GM19035 (cell line): ENCODE data around the gene ANKRD40CL.
A peak's percentile ranks its signal among the peaks of the same experiment; 100 is the strongest.

Experiments
- ATAC-seq: cut with Tn5 transposase; IDR thresholded peaks from one replicate; pipeline ENCODE4 v1.9.1; 2021; ENCODE audit not compliant: unreplicated experiment

Gene ANKRD40CL

DNA sequence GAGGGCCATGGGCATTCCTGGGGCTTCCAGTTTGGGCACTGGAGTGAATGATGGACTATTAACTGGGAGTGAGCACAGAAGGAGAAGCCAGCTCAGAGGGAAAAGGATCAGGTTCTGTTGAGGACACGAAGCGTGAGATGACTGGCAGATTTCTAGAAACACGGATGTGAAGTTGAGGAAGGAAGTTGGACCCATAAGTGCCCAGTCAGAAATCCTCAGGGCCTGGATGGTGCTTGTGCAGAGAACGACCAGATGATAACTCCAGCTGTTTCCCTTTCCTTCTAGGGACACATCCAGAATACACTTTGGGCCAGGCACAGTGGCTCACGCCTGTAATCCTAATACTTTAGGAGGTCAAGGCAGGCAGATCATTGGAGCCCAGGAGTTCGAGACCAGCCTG, 23.3 kb upstream of the ANKRD40CL start:
- ATAC-seq: no peak

DNA sequence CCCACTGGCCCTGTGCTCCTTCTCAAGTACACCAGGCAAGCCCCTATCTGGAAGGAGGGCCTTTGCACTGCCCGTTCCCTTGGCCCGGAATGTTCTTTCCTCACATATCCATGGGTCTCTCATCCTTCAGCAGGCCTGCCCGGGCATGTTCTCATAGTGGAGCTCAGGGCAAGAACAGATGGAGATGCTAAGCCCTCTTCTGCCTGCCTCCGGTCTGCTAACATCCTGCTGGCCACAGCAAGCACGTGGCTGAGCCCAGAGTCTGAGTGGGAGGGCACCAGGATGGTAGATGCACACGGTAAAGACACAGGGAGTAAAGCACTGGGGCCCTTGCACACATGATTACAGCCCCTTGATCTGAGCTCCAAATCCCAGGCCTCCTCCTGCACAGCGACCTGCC, 19.8 kb upstream of the ANKRD40CL start:
- no peak for ATAC-seq

DNA sequence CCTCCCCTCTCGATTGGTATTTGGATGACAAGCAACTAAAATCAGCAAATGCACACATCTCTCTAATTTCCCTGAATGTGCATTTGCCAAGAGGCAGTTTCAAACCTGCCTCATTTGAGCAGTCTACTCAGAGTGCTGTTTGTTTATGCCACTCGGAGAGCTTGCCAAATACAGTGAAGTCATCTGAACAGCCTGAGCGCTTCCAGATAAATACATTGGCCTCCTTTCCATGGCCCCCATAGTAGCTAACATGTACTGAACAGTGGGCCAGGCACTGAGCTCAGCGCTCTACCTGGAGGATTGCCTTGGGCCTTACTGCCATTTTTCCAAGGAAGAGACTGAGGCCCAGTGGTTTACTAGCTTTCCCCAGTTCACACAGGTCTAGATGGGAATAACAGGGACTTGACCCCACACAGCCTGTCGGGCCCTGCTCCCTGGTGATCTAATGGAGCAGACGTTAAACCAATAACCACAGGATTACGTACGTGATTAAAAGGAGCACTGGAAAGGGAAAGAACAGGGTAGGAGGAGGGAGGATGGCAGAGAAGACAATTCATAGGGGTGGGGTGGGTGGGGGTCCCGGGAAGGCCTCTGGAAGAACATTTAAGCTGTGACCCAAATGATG, 18.7 kb upstream of the ANKRD40CL start:
- no peak for ATAC-seq

DNA sequence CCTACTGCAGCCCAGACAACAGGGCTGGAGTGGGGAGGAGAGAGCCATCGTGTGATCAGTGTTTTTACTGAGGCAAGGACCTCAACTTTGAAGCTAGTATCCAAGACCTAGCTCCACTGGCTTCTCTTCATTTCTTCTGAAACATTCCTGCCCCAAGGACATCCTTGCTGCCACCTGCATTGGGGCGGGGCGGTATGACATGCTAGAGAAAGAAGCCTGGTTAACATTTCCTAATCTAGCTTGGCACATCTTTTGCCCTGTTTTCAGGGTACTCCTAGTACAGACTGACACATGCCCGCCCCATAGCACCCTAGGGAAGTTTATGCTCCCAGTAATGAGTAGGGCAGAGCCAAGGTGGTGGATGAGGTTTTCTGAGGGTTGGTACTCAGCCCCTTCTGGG, 17.8 kb upstream of the ANKRD40CL start:
- no peak for ATAC-seq

DNA sequence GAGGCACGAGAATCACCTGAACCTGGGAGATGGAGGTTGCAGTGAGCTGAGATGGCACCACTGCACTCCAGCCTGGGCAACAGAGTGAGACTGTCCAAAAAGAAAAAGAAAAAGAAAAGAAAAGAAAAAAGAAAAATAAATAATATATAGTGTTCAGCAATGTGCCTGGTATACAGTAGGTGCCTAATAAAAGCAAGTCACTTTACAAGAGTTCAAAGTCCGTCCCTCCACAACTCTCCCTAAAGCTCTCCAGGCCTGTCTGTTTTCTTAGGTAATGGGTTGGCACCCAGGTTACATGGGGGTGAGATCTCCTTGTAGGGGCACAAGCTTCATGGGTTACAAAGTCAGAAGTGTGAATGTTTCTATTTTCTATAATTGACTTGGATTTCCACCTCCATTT, 16.6 kb upstream of the ANKRD40CL start:
- ATAC-seq: no peak

DNA sequence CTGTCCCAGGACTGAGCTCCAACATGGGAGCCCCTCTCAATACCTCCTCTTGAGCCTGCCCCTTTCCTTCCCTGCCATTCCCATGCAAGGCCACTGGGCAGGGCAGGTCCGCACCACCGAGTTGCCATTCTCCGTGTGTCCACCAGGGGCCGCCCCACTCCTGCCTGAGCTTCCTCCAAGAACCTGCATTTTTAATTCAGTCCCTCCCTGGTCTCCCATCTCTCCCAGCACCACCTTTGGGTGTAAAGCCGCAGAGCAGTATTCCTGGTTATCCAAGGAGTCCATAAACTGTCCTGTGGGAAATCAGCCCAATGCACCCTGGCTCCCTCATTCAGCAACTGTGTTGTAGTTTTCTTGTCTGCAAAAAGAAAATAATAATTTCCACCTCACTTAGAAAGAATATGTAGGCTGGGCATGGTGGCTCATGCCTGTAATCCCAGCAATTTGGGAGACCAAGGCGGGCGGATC, 15.9 kb upstream of the ANKRD40CL start:
- no peak for ATAC-seq

DNA sequence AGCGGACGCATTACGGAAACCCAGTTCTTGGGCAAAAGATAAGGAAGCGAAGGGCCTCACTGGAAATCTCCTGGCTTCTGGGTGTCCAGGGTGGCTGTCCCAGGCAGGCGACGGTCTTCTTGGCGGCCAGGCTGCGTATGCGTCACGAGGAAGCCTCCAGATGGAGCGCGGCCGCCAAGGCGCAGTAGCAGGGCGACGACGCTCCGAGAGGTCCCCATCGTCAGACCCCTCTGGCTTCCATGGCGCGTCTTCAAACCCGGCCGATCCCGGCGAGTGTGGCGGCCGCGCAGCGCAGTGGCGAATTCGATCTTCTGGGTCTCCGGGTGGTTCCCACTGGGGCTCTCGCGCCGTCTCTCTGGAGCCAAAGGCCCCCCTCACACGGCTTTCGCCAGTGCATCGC, 13.8 kb upstream of the ANKRD40CL start:
- no peak for ATAC-seq

DNA sequence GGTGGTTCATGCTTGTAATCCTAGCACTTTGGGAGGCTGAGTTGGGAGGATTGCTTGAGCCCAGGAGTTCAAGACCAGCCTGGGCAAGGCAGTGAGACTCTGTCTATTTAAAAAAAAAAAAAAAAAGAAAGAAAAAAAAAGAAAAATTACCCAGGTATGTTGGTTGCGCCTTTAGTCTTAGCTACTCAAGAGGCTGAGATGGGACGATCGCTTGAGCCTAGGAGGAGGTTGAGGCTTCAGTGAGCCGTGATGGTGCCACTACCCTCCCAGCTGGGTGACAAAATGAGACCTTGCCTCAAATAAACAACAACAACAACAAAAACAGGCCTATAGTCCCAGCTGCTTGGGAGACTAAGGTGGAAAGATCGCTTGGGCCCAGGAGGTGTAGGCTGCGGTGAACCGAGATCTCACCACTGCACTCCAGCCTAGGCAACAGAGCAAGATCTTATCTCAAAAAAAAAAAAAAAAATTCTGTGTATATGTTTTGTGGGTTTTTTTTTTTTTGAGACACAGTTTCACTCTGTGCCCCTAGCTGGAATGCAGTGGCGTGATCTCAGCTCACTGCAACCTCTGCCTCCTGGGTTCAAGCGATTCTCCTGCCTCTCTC, 12.5 kb upstream of the ANKRD40CL start:
- no peak for ATAC-seq

DNA sequence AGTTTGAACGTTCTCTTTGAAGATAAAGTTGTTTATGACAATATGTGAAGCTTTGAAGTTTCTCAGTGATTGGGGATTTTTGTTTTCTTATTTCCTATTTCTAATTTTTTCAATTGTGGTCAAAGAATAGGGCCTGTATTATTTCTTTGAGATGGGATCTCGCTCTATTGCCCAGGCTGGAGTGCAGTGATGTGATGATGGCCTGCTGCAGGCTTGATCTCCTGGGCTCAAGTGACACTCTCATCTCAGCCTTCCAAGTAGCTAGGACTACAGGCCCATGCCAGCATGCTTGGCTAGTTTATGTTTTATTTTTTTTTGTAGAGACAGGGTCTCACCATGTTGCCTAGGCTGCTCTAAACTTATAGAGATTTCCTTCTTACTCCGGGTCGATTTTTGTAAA, 11.7 kb upstream of the ANKRD40CL start:
- ATAC-seq: no peak

DNA sequence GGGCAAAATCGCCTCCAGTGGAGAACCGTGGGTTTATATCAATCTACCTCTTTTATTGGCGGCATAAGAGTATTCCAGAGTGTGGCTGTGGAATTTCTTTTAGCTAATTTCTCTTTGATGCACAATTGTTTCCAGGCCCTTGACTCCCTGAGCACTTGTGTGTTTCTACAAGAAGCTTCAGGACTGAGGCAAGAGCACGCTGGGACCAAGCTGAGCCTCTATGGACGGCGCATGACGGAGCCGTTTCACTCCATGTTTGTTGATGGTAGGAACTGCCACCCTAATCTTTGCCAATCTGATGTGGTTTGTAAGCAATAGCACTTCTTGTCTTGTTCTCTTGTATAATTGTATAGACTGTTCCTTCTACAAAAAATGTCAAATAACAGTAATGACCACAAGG, 11.2 kb upstream of the ANKRD40CL start:
- ATAC-seq: no peak

DNA sequence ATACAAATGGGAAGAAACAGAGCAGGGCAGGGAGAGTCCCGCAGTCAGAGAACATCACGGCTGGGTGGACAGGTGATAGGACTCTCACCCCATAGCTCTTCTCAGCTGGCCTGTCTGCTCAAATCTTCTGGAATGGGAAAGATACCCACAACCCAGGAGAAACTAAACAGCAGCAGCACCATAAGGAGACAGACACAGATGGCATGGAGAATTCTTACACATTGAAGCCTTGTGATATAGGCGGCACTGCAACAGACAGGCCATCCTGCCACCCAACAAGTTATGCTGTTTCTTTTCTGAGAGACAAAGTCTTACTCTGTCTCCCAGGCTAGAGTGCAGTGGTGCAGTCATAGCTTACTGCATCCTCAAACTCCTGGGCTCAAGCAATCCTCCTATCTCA, 8.6 kb upstream of the ANKRD40CL start:
- ATAC-seq: no peak

DNA sequence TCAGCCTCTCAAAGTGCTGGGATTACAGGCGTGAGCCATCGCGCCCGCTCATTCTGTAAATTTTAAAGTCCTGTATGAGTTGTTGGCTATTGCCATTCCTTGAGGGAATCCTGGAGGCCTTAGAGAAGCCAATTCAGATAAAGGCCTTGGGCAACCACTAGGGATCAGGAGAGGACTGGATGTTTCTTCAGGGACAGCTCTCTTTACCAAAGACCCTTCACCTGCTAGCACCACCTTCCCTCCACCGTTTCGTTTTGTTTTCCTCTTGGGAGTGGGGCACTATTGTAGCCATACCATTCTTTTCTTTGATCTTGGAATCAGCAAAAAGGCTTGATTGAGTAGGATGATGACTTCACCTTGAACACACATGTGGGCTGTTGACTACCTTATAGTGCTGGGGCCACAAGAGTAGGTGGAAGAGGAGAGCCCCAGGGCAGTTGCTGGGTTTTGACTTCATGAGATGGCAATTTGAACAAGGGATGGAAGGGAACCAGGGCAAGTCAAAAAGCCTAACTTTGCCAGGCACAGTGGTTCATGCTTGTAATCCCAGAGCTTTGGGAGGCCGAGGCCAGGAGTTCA, 7.0 kb upstream of the ANKRD40CL start:
- no peak for ATAC-seq

DNA sequence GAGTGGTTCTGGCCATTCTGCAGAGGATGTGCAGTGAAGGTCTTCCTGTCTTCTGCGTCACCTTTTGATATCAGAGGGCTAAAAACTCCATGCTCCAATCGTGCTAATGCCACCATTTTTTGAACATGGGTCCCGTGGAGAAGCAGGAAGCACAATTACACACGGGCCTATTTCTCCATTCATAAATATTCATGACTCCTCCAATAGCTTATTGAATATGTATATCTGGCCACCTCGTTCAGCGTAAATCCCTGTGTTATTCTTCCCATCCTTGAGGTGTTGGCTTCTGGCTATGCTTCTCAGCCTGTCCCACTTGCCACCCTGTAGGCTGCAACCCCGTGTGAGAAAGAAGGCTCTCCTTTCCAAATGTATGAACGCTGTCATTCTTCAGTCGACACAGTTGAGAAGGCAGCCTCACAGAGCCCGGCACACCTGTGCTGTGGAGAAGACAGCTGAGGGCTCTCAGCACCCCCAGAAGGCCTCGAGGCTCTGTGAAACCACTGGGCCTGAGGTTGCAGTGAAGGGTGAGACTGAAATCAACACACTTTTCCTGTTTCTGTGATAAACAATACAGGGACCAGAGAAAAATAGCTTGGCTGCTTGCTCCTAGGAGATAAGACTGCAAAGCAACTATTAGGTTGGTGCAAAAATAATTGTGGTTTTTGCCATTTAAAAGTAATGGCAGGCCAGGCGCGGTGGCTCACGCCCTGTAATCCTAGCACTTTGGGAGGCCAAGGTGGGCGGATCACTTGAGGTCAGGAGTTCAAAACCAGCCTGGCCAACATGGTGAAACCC, 4.9 kb upstream of the ANKRD40CL start:
- no peak for ATAC-seq

DNA sequence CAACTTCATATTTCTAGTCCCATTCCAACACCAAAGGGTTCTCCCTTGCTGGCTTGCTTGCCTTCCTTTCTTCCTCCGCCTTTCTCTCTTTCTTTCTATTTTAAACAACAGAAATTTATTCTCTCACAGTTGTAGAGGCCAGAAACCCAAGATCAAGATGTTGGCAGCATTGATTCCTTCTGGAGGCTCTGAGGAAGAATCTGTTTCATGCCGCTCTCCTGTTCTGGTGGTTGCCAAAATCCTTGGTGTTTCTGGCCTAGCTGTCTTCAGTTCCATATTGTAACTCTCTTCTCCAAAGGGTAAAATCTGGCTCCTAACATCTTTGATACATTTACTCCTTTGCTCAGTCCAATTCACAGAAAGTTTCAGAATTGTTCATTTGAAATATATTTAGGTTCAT, 3.0 kb upstream of the ANKRD40CL start:
- ATAC-seq: no peak

DNA sequence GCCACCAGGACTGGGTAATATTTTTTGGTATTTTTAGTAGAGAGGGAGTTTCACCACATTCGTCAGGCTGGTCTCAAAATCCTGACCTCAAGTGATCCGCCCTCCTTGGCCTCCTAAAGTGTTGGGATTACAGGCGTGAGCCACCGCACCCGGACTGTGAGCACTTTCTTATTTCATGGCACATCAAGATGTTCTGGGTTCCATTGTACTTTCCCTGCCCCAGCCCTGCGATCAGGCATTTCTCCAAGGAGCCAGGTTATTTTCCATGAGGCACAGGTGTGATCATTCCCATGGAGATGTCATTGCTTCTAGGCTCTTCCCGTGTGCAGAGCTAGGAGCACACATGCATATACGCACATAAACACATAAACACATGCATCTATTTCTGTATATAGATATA, 2.6 kb upstream of the ANKRD40CL start:
- ATAC-seq: no peak

DNA sequence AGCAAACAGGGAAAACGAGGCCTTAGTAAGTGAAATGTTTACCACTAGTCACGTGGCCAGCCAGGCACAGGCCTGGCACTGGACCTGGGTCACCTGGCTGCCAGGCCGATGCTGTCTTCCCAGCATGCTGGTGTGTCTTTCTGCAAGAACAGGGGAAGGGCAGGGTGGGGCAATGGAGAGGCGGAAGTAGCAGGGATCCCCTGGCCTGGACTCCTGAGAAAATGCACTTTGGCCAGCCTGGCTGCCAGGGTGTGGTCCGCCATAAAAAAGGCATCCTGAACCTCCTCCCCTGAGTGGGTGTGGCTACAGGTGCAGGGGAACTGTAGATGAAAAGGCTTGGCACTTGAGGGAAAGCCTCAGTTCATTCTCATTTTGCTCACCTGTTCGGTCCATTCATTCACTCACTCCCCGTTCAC, 1.0 kb upstream of the ANKRD40CL start:
- no peak for ATAC-seq

DNA sequence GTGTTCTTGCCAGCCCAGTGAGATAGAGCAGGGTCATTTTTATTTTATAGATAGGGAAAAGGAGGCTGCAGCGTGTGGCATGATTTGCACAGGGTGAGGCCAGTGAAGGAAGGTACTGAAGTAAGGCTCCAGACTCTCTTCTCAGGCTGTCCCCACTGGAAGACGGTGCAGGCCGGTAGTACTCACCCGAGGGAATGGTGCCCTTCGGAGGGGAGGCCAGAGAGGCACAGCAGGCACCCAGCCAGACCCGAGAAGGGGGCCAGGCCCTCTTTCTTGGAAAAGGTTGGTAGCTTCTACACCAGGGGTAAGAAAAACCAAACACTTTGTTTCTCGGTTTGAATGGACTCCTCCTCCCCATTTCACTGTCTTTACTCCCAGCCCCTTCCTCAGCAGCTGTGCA, 288 bp downstream of the ANKRD40CL start:
- no peak for ATAC-seq

DNA sequence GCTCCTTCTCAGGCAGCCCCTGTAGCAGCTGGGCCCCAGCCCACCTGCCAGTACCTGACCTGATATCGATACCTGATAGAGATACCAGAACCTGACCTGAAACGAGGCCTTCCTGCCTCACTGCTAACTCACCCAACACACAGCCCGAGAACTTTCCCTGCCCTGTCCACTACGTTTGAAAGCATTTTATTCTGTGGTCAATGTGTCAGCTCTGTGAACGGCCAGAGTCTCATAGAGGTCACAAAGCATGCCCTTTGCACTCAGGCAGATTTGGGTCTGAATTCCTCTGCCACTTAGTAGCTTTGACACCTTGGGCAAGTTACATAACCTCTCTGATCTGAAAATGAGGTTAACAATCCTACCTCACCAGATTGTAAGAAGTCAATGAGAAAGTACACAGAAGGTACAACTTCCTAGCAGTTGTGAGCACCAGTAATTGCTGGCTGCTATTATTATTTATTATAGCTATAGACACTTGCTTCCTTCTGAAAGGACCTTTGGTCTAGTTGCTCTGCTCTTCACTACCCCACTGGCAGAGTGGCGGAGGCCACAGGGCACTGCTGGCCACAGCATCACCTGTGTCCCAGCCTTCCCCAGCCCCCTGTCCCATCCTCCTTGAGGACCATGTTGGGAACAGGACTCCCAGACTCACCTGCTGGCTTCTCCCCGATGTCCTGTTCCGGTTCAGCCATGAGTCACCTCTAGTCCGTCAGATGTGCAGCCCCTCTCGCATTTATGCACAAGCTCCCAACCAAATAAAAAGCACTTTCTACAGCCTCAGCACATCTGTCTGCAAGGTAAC, 895 bp downstream of the ANKRD40CL start:
- no peak for ATAC-seq

DNA sequence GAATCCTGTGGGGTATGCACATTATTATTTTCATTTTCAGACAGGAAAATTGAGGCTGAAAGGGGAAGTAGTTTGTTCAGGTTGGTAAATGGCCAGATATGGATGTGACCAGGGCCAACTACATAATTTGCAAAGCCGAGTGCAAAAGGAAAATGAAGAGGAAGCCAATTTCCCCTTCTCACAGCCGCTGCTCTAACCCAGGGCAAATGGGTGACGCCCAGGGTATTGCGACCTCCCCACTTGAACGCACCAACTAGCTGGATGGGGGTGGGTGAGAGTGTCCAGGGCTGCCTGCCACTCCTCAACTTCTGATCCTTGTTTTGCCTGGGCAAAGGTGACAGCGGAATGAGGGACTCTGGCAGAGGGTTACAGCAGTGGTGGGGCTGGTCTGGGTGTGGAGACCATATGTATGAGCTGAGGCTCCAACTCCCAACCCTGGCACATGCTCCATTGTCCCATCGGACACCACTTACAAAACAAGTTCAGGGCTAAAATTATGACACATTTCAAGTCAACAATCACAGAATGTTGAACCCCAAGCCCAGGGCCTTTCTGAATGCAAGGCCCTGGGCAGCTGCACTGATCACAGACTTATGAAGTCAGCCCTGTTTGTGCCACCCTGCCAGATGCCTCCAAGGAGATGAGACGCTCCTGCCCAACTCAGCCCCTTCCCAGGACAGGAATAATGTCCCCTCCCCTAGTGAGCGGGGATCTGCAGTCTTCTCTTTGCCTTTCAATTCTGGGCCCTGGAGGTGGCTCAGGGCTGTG, 1.7 kb downstream of the ANKRD40CL start:
- peak; percentile 55 for ATAC-seq

DNA sequence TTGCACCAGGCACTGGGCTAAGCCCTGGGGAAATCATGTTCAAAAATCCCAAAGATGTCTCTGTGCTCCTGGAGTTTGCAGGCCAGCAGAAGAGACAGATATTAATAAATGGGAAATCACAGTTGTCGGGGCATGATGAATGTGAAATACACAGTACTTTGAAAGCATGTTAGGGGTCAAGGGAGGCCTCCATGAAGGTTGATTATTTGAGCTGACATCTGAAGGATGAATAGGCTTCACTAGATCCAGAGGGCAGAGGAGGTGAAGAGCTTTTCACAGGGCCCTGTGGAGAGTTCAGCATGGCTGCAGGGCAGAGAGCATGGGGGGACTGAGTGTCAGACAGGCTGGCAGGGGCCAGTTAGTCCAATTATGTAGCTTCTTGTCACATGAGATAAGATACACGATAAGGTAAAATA, 2.6 kb downstream of the ANKRD40CL start:
- no peak for ATAC-seq
